ENCODE results near the gene CENPVL2.
"Not testable (repeated sequence)": the region's sequence is repeated elsewhere in the genome, so short reads cannot be mapped to it uniquely, and the experiment has no call there.

The CENPVL2 gene

DNA sequence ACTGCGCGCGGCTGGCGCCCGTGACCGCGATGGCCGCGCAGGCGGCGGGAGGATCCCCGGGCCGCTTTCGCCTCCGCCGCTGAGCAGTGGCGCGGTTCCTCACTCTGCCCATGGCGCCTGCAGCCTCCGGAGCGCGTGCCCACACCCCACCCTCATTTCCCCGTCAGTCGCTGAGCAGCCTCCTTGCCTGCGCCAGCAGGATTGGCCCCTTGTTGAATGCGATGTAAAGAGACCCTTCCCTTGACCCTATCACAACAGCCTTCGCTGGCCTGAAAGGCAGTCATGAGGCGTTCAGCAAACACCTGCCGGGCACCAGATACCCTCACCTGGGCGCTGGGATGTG lies at the start of gene CENPVL2:
CENPVL2 (minus strand) TSS at position 112 of the 343 bp plus-strand sequence; CDS start at position 112, 0 bp downstream.
- not testable (repeated sequence) for DNase-seq

GRCh38 chrX:51728202-51728601 lies 45.6 kb upstream of the CENPVL2 start:
- DNase-seq = no peak

- DNase-seq = not testable (repeated sequence)
These were observed 30.5 kb upstream of the CENPVL2 start for GRCh38 chrX:51712943-51713647.

DNA sequence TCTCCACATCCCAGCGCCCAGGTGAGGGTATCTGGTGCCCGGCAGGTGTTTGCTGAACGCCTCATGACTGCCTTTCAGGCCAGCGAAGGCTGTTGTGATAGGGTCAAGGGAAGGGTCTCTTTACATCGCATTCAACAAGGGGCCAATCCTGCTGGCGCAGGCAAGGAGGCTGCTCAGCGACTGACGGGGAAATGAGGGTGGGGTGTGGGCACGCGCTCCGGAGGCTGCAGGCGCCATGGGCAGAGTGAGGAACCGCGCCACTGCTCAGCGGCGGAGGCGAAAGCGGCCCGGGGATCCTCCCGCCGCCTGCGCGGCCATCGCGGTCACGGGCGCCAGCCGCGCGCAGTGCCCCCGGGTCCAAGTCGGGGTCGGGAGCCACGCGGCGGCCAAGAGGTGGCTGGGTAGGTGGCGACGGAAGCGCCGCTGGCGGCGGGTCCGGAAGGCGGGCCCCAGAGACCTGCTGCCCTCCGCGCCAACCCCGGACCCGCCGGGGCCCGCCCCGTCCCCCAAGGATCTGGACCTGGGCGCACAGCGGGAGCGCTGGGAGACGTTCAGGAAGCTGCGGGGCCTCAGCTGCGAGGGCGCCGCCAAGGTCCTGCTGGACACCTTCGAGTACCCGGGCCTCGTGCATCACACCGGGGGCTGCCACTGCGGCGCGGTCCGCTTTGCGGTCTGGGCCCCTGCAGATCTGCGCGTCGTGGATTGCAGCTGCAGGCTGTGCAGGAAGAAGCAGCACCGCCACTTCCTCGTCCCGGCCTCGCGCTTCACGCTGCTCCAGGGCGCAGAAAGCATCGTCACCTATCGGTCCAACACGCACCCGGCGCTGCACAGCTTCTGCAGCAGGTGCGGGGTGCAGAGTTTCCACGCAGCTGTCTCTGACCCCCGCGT lies 27.9 kb upstream of the CENPVL2 start, which contains the start of gene CENPVL1:
CENPVL1 (plus strand) TSS at position 236 of the 888 bp plus-strand sequence; CDS start at position 236, 0 bp downstream.
- DNase-seq = not testable (repeated sequence)

DNA sequence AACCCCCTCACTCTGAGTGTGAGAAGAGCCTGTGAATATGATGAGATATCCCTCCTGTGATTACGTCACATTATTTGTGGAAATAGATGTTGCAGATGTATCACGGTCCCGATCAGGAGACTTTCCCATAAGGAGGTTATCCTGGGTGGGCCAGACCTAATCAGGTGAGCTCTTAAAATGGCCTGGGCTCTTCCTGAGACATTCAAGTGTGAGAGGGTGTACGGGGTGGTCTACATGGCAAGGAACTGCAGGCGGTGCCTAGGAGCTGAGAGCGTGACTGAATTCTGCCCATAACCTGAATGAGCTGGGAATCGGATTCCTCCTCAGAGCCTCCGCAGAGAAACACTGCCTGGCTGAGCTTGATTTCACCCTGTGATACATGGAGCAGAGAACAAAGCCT lies 14.8 kb upstream of the CENPVL2 start:
- DNase-seq = no peak

GRCh38 chrX:51694254-51694653 lies 11.6 kb upstream of the CENPVL2 start:
- no peak for DNase-seq

- DNase-seq = not testable (repeated sequence)
These were observed 567 bp downstream of the CENPVL2 start for GRCh38 chrX:51681808-51682719.

DNA sequence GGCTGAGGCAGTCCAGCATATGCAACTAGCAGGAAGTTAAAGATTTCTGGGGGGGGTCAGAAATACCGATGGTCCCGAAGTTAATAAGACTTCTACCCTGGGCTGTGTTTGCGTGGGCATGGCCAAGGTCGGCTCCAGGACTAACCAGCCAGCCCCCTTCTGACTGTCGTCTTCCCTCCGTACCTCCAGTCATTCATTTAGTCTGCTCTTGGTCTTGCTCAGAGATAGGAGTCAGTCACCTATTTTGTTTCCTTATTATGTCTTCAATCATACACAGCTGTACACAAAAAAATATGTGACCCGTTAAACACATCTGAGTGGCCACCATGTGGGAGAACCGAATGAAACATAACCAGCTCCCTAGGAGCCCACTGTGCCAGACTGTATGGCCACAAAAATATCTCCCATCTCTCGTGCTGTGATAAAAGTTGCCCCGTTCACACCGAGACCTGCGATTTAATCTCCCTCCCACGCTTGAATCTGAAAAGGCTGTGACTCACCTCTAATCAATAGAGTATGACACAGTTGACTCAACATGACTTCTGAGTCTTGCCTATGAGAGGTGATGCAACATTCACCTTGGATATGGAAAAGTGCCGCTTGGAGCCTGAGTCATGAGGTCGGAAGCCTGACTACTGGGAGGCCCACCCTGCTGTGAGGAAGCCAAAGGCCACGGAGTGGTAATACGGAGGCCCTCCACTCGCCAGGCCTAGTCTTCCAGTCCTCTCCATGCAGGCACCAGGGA lies 2.8 kb downstream of the CENPVL2 start:
- DNase-seq = not testable (repeated sequence)

GRCh38 chrX:51665981-51666380 lies 16.6 kb downstream of the CENPVL2 start:
- DNase-seq = no peak

GRCh38 chrX:51643377-51643776 lies 39.3 kb downstream of the CENPVL2 start:
- DNase-seq = no peak

GRCh38 chrX:51641421-51642021 lies 41.1 kb downstream of the CENPVL2 start:
- DNase-seq = no peak

GRCh38 chrX:51636511-51636910 lies 46.1 kb downstream of the CENPVL2 start:
- not testable (repeated sequence) for DNase-seq
